Spleen (tissue), 7 donors: ENCODE measurements around the gene ARHGAP45.

Experiments used
- POLR2A ChIP-seq, 3 donors: fragments of 450-650 bp; IDR thresholded peaks; one replicate each; pipeline ENCODE4 v1.5.1; 2017; ENCODE audit warnings: antibody characterized with exemption in 3 of 3, mild to moderate bottlenecking in 1 of 3
- TF ChIP-seq, protein P1 (sequence below), 11 experiments: fragments of 200-600 bp in 7 of 11; fragments of 450-650 bp in 4 of 11; sonication (generic) in 4 of 11; IDR thresholded peaks in 8 of 11; conservative IDR thresholded peaks in 3 of 11; 1 replicate in 7 of 11; 2 replicates in 4 of 11; pipeline versions ENCODE4 v1.4.0 to v1.8.0; 2016 to 2021; ENCODE audit warnings: antibody characterized with exemption in 11 of 11, inconsistent platforms in 4 of 11, mild to moderate bottlenecking in 1 of 11
- donor health status: DM: no; HTN: no; CAD: no; lungs with moderate emphysema.
- donor health status: DM: no; HTN: no; CAD: no.
- donor health status: DM: no; HTN: no; CAD: no.

DNA sequence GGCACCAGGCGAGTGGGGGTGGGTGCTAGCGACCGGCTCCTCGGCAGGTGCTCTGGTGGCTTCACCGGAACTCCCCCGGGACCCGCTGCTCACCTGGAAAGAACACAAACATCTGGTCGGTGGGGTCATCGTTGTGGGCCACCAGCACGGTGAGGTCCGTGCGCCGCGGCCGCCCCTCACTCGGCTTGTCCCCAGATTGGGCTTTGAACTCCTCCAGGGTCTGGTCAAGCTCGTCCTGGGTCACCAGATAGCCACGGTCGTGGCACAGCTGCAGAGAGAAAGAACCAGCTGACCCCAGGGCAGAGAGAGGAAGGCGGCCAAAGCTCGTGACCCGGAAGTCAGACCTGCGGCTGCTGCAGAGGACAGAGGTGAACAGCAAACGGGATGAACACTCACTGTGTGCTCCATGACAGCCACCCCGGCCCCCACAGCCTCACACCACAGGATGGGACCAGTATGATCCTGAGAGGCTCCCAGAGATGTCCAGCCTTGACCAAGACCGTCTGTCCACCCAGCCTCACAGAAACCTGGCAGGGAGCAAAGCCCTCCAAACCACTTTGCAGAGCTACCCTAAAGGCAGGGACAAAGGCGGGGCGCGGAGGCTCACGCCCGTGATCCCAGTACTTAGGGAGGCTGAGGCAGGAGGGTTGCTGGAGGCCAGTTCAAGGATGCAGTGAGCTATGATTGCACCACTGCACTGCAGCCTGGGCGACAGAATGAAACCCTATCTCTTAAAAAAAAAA lies 27.0 kb downstream of the ARHGAP45 start:
- TF ChIP-seq, protein P1, sequence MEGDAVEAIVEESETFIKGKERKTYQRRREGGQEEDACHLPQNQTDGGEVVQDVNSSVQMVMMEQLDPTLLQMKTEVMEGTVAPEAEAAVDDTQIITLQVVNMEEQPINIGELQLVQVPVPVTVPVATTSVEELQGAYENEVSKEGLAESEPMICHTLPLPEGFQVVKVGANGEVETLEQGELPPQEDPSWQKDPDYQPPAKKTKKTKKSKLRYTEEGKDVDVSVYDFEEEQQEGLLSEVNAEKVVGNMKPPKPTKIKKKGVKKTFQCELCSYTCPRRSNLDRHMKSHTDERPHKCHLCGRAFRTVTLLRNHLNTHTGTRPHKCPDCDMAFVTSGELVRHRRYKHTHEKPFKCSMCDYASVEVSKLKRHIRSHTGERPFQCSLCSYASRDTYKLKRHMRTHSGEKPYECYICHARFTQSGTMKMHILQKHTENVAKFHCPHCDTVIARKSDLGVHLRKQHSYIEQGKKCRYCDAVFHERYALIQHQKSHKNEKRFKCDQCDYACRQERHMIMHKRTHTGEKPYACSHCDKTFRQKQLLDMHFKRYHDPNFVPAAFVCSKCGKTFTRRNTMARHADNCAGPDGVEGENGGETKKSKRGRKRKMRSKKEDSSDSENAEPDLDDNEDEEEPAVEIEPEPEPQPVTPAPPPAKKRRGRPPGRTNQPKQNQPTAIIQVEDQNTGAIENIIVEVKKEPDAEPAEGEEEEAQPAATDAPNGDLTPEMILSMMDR (IDR thresholded peaks at IDR 0.05 in 8 of 11, conservative IDR thresholded peaks at IDR 0.05 in 3 of 11): no peak
- TF ChIP-seq POLR2A (IDR thresholded peaks at IDR 0.05): no peak
